Ascending aorta (tissue), 2 donors: ENCODE data around the gene ICAM4. TPM values are rescaled to one million over a fixed set of nuclear protein-coding genes. Genes with fewer than 3 reads are reported as not detected.

Experiments
- DNase-seq, 2 donors: peaks; one replicate each; pipeline ENCODE4 v3.0.0-alpha.2; 2019; ENCODE audit warnings: low spot score in 2 of 2
- H3K27ac ChIP-seq, 2 donors: fragments of 200-600 bp; sonication (generic); one replicate each; pipeline ENCODE4 v1.5.1; 2016 to 2017; ENCODE audit warnings: mild to moderate bottlenecking in 1 of 2
- H3K27me3 ChIP-seq: fragments of 200-600 bp; sonication (generic); one replicate; pipeline ENCODE4 v1.5.1; 2017
- H3K36me3 ChIP-seq, 2 donors: fragments of 200-600 bp; sonication (generic); one replicate each; pipeline ENCODE4 v1.5.1; 2016
- H3K4me1 ChIP-seq, 2 donors: fragments of 200-600 bp; sonication (generic); one replicate each; pipeline ENCODE4 v1.5.1; 2016 to 2017; ENCODE audit warnings: mild to moderate bottlenecking in 1 of 2
- H3K4me3 ChIP-seq, 2 donors: fragments of 200-600 bp; sonication (generic); one replicate each; pipeline ENCODE4 v1.5.1; 2016 to 2017; ENCODE audit warnings: mild to moderate bottlenecking in 1 of 2
- H3K9me3 ChIP-seq, 2 donors: fragments of 200-600 bp; sonication (generic); one replicate each; pipeline ENCODE4 v1.5.1; 2016
- intact Hi-C: fragments of 100-400 bp; cut with DNase I; formaldehyde crosslinking; loops from one replicate; pipeline ENCODE4 v1.15.1; 2023
- total RNA-seq: library from RNA; depleted of rRNA; stranded (reverse); fragments of >200 nt; gene quantifications from one replicate; pipeline ENCODE4 v1.1.0, GENCODE V29; 2016
- TF ChIP-seq, protein P1 (sequence below), 3 experiments: fragments of 200-600 bp in 2 of 3; fragments of 450-650 bp in 1 of 3; sonication (generic) in 2 of 3; IDR thresholded peaks; one replicate each; pipeline ENCODE4 v1.5.1; 2016 to 2019; ENCODE audit warnings: antibody characterized with exemption in 3 of 3, mild to moderate bottlenecking in 1 of 3, moderate library complexity in 1 of 3

The ICAM4 gene
- total RNA-seq, 1 donor from 2014 or later = not detected

DNA sequence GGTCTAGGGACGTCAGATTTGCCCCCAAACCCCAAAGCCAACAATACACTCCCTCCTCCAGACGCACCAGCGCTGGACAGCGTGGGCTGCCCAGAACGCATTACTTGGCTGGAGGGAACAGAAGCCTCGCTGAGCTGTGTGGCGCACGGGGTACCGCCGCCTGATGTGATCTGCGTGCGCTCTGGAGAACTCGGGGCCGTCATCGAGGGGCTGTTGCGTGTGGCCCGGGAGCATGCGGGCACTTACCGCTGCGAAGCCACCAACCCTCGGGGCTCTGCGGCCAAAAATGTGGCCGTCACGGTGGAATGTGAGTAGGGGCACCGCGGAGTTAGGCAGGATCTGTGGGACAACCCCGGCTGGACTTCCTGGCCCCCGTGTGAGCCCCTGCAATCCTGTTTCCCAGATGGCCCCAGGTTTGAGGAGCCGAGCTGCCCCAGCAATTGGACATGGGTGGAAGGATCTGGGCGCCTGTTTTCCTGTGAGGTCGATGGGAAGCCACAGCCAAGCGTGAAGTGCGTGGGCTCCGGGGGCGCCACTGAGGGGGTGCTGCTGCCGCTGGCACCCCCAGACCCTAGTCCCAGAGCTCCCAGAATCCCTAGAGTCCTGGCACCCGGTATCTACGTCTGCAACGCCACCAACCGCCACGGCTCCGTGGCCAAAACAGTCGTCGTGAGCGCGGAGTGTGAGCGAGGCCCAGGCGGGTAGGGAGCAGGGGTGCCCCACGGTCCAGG lies 7.0 kb downstream of the ICAM4 start:
- Histone ChIP-seq H3K4me3 (no peak overlapping the region), H3K4me1 (peaks cover 3 to 30% of the 10 kb centered on the region in 2 donors), H3K27ac (no peak overlapping the region), H3K27me3 (peaks cover 15% of the 10 kb centered on the region), H3K36me3 (no peaks in the 10 kb centered on the region), H3K9me3 (no peaks in the 10 kb centered on the region)
- TF ChIP-seq, protein P1, sequence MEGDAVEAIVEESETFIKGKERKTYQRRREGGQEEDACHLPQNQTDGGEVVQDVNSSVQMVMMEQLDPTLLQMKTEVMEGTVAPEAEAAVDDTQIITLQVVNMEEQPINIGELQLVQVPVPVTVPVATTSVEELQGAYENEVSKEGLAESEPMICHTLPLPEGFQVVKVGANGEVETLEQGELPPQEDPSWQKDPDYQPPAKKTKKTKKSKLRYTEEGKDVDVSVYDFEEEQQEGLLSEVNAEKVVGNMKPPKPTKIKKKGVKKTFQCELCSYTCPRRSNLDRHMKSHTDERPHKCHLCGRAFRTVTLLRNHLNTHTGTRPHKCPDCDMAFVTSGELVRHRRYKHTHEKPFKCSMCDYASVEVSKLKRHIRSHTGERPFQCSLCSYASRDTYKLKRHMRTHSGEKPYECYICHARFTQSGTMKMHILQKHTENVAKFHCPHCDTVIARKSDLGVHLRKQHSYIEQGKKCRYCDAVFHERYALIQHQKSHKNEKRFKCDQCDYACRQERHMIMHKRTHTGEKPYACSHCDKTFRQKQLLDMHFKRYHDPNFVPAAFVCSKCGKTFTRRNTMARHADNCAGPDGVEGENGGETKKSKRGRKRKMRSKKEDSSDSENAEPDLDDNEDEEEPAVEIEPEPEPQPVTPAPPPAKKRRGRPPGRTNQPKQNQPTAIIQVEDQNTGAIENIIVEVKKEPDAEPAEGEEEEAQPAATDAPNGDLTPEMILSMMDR (IDR thresholded peaks at IDR 0.05) = no peak
- intact Hi-C loops = no loop called here
- no peak for DNase-seq

DNA sequence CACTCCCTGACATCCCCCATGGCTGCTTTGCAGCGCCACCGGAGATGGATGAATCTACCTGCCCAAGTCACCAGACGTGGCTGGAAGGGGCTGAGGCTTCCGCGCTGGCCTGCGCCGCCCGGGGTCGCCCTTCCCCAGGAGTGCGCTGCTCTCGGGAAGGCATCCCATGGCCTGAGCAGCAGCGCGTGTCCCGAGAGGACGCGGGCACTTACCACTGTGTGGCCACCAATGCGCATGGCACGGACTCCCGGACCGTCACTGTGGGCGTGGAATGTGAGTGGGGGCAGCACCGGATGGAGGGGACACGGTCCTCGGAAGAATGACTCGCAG lies 7.6 kb downstream of the ICAM4 start:
- TF ChIP-seq, protein P1 (IDR thresholded peaks at IDR 0.05) = no peak
- no peak overlapping the region for H3K4me3 ChIP-seq
- no peaks in the 10 kb centered on the region for H3K36me3 ChIP-seq
- peaks cover 15% of the 10 kb centered on the region for H3K27me3 ChIP-seq
- peaks cover 3 to 30% of the 10 kb centered on the region in 2 donors for H3K4me1 ChIP-seq
- H3K9me3 ChIP-seq = no peaks in the 10 kb centered on the region
- intact Hi-C loops = no loop called here
- no peak for DNase-seq
- H3K27ac ChIP-seq = no peak overlapping the region

DNA sequence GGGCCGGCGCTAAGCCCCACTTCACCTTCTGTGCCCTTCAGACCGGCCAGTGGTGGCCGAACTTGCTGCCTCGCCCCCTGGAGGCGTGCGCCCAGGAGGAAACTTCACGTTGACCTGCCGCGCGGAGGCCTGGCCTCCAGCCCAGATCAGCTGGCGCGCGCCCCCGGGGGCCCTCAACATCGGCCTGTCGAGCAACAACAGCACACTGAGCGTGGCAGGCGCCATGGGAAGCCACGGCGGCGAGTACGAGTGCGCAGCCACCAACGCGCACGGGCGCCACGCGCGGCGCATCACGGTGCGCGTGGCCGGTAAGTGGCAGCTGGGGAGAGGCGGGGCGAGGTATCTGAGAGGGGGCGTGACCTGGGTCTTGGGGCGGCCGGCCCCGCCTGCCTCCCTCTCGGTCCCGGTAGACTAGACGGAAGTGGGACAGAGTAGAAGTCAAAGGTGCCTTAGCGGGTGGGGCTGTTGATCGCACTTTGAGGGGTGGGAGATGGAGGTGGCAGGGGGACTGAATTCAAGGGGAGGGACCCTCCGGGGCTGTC lies 8.6 kb downstream of the ICAM4 start:
- Histone ChIP-seq H3K4me3 (peak overlapping the region; percentile 26 to 38), H3K9me3 (no peaks in the 10 kb centered on the region), H3K4me1 (peaks cover 0 to 21% of the 10 kb centered on the region in 2 donors), H3K36me3 (no peaks in the 10 kb centered on the region), H3K27me3 (peaks cover 15% of the 10 kb centered on the region), H3K27ac (no peak overlapping the region)
- TF ChIP-seq, protein P1 (IDR thresholded peaks at IDR 0.05) = no peak
- no peak for DNase-seq
- intact Hi-C loops = no loop called here

DNA sequence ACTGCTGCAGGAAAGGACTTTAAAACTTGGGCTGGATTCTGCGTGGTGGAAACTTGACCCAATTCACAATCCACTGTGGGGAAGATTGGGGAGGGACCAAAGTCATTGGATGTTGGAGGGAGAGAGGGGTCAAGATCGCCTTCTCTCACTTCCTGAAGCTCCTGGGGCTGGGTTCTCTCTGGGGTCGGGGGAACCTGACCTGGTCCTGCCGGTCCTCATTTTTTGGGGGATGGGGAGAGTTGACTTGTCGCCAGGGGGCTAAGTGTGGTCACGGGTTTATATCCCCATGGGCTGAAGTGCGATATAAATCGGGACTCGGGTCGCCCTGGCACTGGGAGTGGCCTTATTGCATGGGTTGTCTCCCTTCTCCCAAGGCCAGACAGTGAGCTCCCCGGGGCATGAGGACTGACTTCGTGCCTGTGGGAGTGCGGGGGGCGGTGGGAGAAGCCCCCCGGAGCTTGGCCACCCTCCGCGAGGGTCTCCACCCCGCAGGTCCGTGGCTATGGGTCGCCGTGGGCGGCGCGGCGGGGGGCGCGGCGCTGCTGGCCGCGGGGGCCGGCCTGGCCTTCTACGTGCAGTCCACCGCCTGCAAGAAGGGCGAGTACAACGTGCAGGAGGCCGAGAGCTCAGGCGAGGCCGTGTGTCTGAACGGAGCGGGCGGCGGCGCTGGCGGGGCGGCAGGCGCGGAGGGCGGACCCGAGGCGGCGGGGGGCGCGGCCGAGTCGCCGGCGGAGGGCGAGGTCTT lies 9.3 kb downstream of the ICAM4 start:
- TF ChIP-seq, protein P1 (IDR thresholded peaks at IDR 0.05) = no peak
- Histone ChIP-seq H3K4me1 (peaks cover 0 to 15% of the 10 kb centered on the region in 2 donors), H3K27ac (no peak overlapping the region), H3K9me3 (no peaks in the 10 kb centered on the region), H3K4me3 (peak overlapping the region in 1 of 2 donors; percentile 38), H3K27me3 (peaks cover 15% of the 10 kb centered on the region), H3K36me3 (no peaks in the 10 kb centered on the region)
- intact Hi-C loops = no loop called here
- DNase-seq = no peak

DNA sequence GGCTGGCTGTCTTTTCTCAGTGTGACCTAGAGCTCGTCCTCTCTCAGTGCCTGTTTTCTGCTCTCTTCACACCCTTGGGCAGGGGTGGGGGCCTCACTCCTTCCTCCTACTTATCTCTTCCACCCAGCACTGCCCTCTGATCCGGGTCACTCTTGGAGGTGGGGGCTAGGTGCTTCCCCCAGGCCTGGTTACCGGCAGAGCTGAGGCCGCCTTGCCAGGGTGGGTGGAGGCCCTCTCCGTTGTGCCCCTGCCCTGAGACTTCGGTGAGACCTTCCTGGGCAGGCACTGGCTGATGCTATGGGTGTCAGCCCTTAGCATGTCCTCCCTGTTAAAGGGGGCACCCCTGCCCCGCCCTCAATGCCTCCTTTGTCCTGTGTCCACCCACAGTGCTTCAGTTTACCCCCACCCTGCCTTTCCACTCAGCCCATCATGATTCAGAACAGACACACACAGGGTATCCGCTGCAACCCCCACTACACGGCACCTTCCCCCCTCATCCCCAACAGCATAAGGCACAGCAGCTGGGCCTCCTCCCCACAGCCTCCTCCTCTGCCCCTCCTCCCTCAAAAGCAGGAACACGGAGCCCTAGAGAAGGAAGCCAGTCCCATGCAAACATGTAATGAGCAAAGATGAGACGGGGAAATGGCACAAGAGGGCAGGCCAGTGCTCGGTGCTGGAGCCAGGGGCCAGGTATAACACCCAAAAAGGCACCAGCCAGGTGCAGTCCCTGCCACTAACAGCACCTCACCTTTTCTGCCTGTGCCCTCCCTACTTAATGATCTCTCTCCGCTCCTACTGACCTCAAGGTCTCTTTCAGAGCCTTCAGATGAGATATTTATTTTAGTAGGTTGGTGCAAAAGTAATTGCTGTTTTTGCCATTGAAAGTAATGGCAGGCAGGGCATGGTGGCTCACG lies 13.0 kb downstream of the ICAM4 start:
- intact Hi-C loops = no loop called here
- H3K27ac ChIP-seq = no peak overlapping the region
- DNase-seq = no peak
- H3K27me3 ChIP-seq = peaks cover 6% of the 10 kb centered on the region
- H3K4me3 ChIP-seq = no peak overlapping the region
- H3K4me1 ChIP-seq = no peaks in the 10 kb centered on the region
- H3K36me3 ChIP-seq = no peaks in the 10 kb centered on the region
- H3K9me3 ChIP-seq = no peaks in the 10 kb centered on the region
- TF ChIP-seq, protein P1 (IDR thresholded peaks at IDR 0.05) = no peak
